SKM-1 treated with dmso at 0.1 percent for 144 hours (cell line): ENCODE measurements around the gene ZNF407.

ENCODE experiments used
- DNase-seq: peaks from one replicate; lab custom pipeline; 2025; ENCODE audit not compliant: unreplicated experiment; lab: John Stamatoyannopoulos, UW

ZNF407 gene

GRCh38 chr18:74669136-74669798 lies 71.6 kb downstream of the ZNF407 start:
- no peak for DNase-seq

GRCh38 chr18:74672371-74672770 lies 74.7 kb downstream of the ZNF407 start:
- DNase-seq: no peak

- DNase-seq: no peak
These were observed 76.8 kb downstream of the ZNF407 start for GRCh38 chr18:74674487-74674886.

GRCh38 chr18:74679006-74679678 lies 81.5 kb downstream of the ZNF407 start:
- no peak for DNase-seq

- no peak for DNase-seq
These were observed 82.0 kb downstream of the ZNF407 start for GRCh38 chr18:74679679-74680076.

- DNase-seq: no peak
These were observed 84.7 kb downstream of the ZNF407 start for GRCh38 chr18:74682141-74682990.

GRCh38 chr18:74682991-74683297 lies 85.3 kb downstream of the ZNF407 start:
- DNase-seq: no peak

- DNase-seq: no peak
These were observed 85.9 kb downstream of the ZNF407 start for GRCh38 chr18:74683573-74683972.

- DNase-seq: no peak
These were observed 91.6 kb downstream of the ZNF407 start for GRCh38 chr18:74689251-74689650.

GRCh38 chr18:74692367-74693013 lies 94.8 kb downstream of the ZNF407 start:
- DNase-seq: no peak

GRCh38 chr18:74694436-74694835 lies 96.8 kb downstream of the ZNF407 start:
- no peak for DNase-seq

GRCh38 chr18:74695170-74695569 lies 97.5 kb downstream of the ZNF407 start:
- no peak for DNase-seq

GRCh38 chr18:74698881-74699280 lies 101.2 kb downstream of the ZNF407 start:
- DNase-seq: no peak

- DNase-seq: no peak
These were observed 101.8 kb downstream of the ZNF407 start for GRCh38 chr18:74699455-74699854.

- no peak for DNase-seq
These were observed 105.3 kb downstream of the ZNF407 start for GRCh38 chr18:74702950-74703349.

- no peak for DNase-seq
These were observed 110.5 kb downstream of the ZNF407 start for GRCh38 chr18:74708169-74708568.

GRCh38 chr18:74709452-74709851 lies 111.8 kb downstream of the ZNF407 start:
- DNase-seq: no peak

- no peak for DNase-seq
These were observed 116.5 kb downstream of the ZNF407 start for GRCh38 chr18:74714120-74714519.

- no peak for DNase-seq
These were observed 117.1 kb downstream of the ZNF407 start for GRCh38 chr18:74714791-74715190.

- no peak for DNase-seq
These were observed 117.6 kb downstream of the ZNF407 start for GRCh38 chr18:74715306-74715705.

GRCh38 chr18:74715865-74716712 lies 118.4 kb downstream of the ZNF407 start:
- no peak for DNase-seq
